GM10266 (cell line): Measurements from ENCODE around the gene DEFB114.
"Not testable (repeated sequence)": the region's sequence is repeated elsewhere in the genome, so short reads cannot be mapped to it uniquely, and the experiment has no call there.

Experiments
- DNase-seq: peaks from one replicate; pipeline ENCODE4 v3.0.0; 2012; ENCODE audit errors: extremely low spot score
- TF ChIP-seq, protein P1 (sequence below): IDR thresholded peaks from 2 replicates; pipeline ENCODE4 v1.5.1; 2012; ENCODE audit warnings: mild to moderate bottlenecking, low read depth; ENCODE audit not compliant: control insufficient read depth, insufficient read depth; ENCODE audit errors: missing control alignments

The DEFB114 gene

DNA sequence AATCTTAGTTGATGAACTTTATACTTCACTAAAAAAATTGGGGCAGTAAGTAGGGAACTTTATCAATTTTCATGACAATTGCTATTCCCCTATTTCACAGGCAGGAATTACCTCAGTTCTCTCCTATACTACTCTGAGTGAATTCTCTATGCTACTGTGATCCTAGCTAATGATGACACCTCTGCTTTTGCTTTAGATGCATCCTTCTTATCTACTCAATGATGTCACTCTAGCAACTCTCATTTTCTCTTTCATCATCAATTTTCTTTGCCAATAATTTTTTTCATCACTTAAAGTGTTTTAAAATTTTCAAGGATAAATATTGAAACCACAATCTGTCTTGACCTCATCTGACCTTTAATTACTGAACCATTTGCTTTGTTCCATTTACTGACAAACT, 8.1 kb downstream of the DEFB114 start:
- TF ChIP-seq, protein P1, sequence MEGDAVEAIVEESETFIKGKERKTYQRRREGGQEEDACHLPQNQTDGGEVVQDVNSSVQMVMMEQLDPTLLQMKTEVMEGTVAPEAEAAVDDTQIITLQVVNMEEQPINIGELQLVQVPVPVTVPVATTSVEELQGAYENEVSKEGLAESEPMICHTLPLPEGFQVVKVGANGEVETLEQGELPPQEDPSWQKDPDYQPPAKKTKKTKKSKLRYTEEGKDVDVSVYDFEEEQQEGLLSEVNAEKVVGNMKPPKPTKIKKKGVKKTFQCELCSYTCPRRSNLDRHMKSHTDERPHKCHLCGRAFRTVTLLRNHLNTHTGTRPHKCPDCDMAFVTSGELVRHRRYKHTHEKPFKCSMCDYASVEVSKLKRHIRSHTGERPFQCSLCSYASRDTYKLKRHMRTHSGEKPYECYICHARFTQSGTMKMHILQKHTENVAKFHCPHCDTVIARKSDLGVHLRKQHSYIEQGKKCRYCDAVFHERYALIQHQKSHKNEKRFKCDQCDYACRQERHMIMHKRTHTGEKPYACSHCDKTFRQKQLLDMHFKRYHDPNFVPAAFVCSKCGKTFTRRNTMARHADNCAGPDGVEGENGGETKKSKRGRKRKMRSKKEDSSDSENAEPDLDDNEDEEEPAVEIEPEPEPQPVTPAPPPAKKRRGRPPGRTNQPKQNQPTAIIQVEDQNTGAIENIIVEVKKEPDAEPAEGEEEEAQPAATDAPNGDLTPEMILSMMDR: no peak
- no peak for DNase-seq

DNA sequence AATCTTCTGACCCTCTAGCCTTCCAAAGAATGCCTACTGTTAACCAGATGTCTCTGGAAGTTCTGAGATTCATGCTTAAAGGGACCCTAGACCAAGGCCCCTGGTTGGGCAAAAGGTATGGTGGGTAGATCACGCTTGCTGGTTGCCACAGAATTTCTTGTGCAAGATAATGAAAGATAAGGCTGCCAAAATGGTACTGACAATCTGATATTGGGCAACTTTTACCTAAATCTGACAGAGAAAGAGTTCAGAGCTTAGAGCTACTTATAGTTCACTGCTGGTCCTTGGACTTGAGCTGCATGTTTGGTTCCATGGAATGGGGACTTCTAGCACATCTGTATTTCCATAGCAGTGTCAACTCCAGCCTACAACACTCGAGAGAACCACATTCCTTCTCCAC, 12.0 kb downstream of the DEFB114 start:
- TF ChIP-seq, protein P1: no peak
- DNase-seq: no peak

DNA sequence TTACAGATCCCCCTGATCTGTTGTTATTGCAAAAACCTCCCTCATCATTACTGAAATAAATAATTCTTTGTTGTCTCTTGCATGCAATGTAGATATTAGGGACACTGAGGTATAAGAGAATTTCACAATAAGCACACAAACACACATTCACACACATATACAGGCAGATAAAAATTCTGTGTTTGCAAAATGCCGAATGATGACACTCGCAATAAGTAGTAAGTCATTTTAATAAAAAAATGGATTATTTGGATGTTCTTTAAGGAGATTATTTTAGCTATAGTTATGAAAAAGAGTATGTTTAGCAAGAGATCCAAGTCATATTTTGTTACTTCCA, 13.6 kb downstream of the DEFB114 start:
- DNase-seq: no peak
- TF ChIP-seq, protein P1: no peak

DNA sequence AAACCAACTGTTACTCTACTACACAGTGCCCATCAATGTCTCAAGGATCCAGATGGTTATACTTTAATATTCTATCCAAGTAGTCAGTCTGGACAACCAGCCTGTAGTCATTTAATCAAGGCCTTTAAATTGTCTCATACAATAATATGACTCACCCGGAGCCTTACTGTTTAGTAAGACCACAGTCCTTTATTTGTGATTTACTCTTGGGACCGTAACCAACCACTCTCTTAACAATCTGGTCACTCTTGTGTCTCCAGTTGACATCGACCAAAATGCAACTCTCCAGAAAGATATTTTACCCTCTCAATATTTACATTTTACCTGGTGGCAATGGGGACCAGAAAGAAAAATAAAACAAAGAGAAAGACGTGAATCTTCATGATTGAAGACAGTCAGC, 14.9 kb downstream of the DEFB114 start:
- no peak for DNase-seq
- TF ChIP-seq, protein P1: no peak

DNA sequence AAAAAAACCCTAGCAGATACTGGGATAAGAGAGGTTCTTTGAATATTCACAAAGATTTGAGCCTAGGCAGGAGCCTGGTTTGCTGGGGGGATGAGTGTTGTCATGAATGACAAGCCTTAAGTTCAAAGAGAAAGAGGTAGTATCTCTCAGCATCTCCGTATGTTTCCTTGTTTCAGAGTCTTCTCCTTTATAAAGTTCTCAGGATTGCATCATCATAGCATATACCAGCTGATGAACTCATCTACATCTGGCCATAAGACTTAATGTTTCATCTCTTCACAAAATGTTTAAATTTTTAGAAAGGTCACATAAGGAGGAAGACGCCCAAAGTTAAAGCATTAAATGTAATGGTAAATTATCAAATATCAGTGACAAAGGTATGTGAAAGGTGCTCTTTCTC, 17.1 kb downstream of the DEFB114 start:
- DNase-seq: no peak
- TF ChIP-seq, protein P1: no peak

DNA sequence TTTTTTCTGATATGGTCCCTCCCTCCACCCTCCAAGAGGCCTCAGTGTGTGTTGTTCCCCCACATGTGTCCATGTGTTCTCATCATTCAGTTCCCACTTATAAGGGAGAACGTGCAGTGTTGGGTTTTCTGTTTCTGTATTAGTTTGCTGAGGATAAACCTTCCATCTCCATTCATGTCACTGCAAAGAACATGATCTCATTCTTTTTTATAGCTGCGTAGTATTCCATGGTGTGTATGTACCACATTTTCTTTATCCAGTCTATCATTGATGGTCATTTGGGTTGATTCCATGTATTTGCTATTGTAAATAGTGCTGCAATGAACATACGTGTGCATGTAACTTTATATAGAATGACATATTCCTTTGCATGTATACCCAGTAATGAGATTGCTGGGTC, 19.9 kb downstream of the DEFB114 start:
- DNase-seq: not testable (repeated sequence)

DNA sequence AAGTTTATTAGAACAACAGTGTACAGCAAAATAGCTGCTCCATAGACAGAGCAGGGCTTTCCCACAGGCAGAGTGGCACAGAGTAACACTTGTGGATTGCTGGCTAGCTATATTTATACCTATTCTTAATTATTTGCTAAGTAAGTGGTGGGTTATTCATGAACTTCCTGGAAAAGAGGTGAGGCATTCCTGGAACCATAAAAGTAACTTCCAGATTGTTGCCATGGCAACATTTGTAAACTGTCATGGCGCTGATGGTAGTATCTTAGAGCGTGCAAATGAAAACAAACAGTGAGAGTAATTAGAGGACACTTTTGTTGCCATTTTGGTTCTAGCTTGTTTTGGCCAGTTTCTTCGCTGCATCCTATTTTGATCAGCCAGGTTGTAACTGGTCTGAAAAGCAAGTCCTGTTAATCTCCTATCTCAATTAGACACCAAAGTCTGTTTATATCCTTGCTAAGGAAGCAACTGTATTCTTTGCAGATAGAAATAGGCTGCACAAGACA, 23.9 kb downstream of the DEFB114 start:
- TF ChIP-seq, protein P1: no peak
- DNase-seq: no peak

DNA sequence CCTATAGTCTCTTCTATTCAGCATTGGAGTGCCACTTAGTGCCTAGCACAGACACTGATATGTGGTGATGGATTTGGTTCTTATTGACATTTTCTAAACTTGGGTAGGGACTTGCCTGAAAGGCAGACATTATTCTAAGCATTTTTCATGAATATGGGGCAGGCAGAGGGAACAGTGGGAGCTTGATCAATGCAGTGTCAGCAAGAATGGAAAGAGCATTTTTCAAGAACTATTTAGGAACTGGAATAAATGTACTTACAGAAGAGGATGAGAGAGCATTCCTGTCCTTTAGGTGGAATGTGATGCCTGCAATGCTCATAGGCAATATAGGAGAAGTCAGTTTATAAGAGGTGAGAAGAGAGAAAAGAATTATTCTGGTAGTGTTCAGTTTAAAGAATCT, 26.2 kb downstream of the DEFB114 start:
- TF ChIP-seq, protein P1: no peak
- no peak for DNase-seq
